HEK293 (cell line): ENCODE measurements around the gene MX1.

ENCODE experiments used
- CTCF ChIA-PET: fragments of 350-600 bp; formaldehyde crosslinking; extraction: SDS; loops from one replicate; lab custom pipeline; 2021; ENCODE audit warnings: antibody characterized with exemption; lab: Yijun Ruan, JAX
- POLR2A ChIA-PET: fragments of 300-600 bp; formaldehyde crosslinking; extraction: SDS; loops from one replicate; lab custom pipeline; 2020; ENCODE audit warnings: antibody characterized with exemption, inconsistent platforms; lab: Yijun Ruan, JAX
- H3K27ac ChIP-seq: fragments of 200-500 bp; sonication (Bioruptor generic); 2 replicates; pipeline ENCODE4 v1.5.1; 2014; ENCODE audit warnings: low read depth, low read length, control low read depth, inconsistent platforms; ENCODE audit errors: extremely low read depth
- H3K36me3 ChIP-seq, 2 experiments: fragments of 200-500 bp in 1 of 2; sonication (Bioruptor generic) in 1 of 2; 1 replicate in 1 of 2; 2 replicates in 1 of 2; pipeline ENCODE4 v1.5.1; 2014 to 2017; ENCODE audit warnings: inconsistent platforms in 2 of 2, low read length in 2 of 2; ENCODE audit not compliant: control insufficient read depth in 2 of 2, insufficient read depth in 1 of 2
- H3K4me1 ChIP-seq: fragments of 200-500 bp; sonication (Bioruptor generic); 2 replicates; pipeline ENCODE4 v1.5.1; 2014; ENCODE audit warnings: mild to moderate bottlenecking, low read length, inconsistent platforms; ENCODE audit not compliant: control insufficient read depth, insufficient read depth
- H3K4me3 ChIP-seq: 2 replicates; pipeline ENCODE4 v1.5.1; 2011; ENCODE audit warnings: low read depth, mild to moderate bottlenecking, control low read depth, low read length, moderate library complexity
- H3K9me3 ChIP-seq: fragments of 200-500 bp; sonication (Bioruptor generic); 2 replicates; pipeline ENCODE4 v1.5.1; 2014; ENCODE audit warnings: low read depth, low read length, inconsistent platforms; ENCODE audit not compliant: control insufficient read depth, insufficient read depth
- FEZF1 ChIP-seq: fragments of 450-650 bp; formaldehyde crosslinking; IDR thresholded peaks from 2 replicates; pipeline ENCODE4 v1.5.1; 2016; ENCODE audit warnings: missing biosample characterization, missing genetic modification characterization
- HIC1 ChIP-seq: fragments of 450-650 bp; formaldehyde crosslinking; IDR thresholded peaks from 2 replicates; pipeline ENCODE4 v1.5.1; 2016; ENCODE audit warnings: missing biosample characterization, missing genetic modification characterization
- KLF7 ChIP-seq: fragments of 450-650 bp; formaldehyde crosslinking; IDR thresholded peaks from 2 replicates; pipeline ENCODE4 v1.5.1; 2016; ENCODE audit warnings: missing biosample characterization, missing genetic modification characterization, borderline replicate concordance
- SP2 ChIP-seq: fragments of 450-650 bp; formaldehyde crosslinking; IDR thresholded peaks from 2 replicates; pipeline ENCODE4 v1.5.1; 2016; ENCODE audit warnings: missing biosample characterization, missing genetic modification characterization
- WT1 ChIP-seq: fragments of 450-650 bp; formaldehyde crosslinking; IDR thresholded peaks from 2 replicates; pipeline ENCODE4 v1.5.1; 2016; ENCODE audit warnings: missing biosample characterization, missing genetic modification characterization
- YY1 ChIP-seq: fragments of 450-650 bp; formaldehyde crosslinking; IDR thresholded peaks from 2 replicates; pipeline ENCODE4 v1.5.1; 2018; ENCODE audit warnings: missing biosample characterization, missing genetic modification characterization
- ZFP3 ChIP-seq: fragments of 450-650 bp; formaldehyde crosslinking; IDR thresholded peaks from 2 replicates; pipeline ENCODE4 v1.5.1; 2016; ENCODE audit warnings: low read depth, missing biosample characterization, missing genetic modification characterization
- ZFP69B ChIP-seq: fragments of 450-650 bp; formaldehyde crosslinking; IDR thresholded peaks from 2 replicates; pipeline ENCODE4 v1.5.1; 2016; ENCODE audit warnings: missing biosample characterization, missing genetic modification characterization
- ZNF169 ChIP-seq: fragments of 450-650 bp; formaldehyde crosslinking; IDR thresholded peaks from 2 replicates; pipeline ENCODE4 v1.5.1; 2016; ENCODE audit warnings: missing biosample characterization, missing genetic modification characterization
- ZNF174 ChIP-seq: fragments of 450-650 bp; formaldehyde crosslinking; IDR thresholded peaks from 2 replicates; pipeline ENCODE4 v1.5.0; 2017; ENCODE audit warnings: missing biosample characterization, mild to moderate bottlenecking, missing genetic modification characterization
- ZNF19 ChIP-seq: fragments of 450-650 bp; formaldehyde crosslinking; IDR thresholded peaks from 2 replicates; pipeline ENCODE4; 2016; ENCODE audit warnings: missing biosample characterization, missing genetic modification characterization, low read depth
- ZNF211 ChIP-seq: fragments of 450-650 bp; formaldehyde crosslinking; IDR thresholded peaks from 2 replicates; pipeline ENCODE4 v1.5.1; 2016; ENCODE audit warnings: low read depth, missing biosample characterization, missing genetic modification characterization
- ZNF221 ChIP-seq: fragments of 450-650 bp; formaldehyde crosslinking; IDR thresholded peaks from 2 replicates; pipeline ENCODE4 v1.5.1; 2017; ENCODE audit warnings: missing biosample characterization, missing genetic modification characterization, borderline replicate concordance
- ZNF266 ChIP-seq: fragments of 450-650 bp; formaldehyde crosslinking; IDR thresholded peaks from 2 replicates; pipeline ENCODE4 v1.5.1; 2016; ENCODE audit warnings: missing biosample characterization, missing genetic modification characterization, low read depth
- ZNF366 ChIP-seq: fragments of 450-650 bp; formaldehyde crosslinking; conservative IDR thresholded peaks from 2 replicates; pipeline ENCODE4 v1.5.1; 2016; ENCODE audit warnings: missing biosample characterization, missing genetic modification characterization
- ZNF404 ChIP-seq: fragments of 450-650 bp; formaldehyde crosslinking; IDR thresholded peaks from 2 replicates; pipeline ENCODE4 v1.5.1; 2017; ENCODE audit warnings: missing biosample characterization, missing genetic modification characterization
- ZNF521 ChIP-seq: fragments of 450-650 bp; formaldehyde crosslinking; IDR thresholded peaks from 2 replicates; pipeline ENCODE4 v1.5.1; 2017; ENCODE audit warnings: missing biosample characterization, mild to moderate bottlenecking, missing genetic modification characterization
- ZNF623 ChIP-seq: fragments of 450-650 bp; formaldehyde crosslinking; IDR thresholded peaks from 2 replicates; pipeline ENCODE4 v1.5.1; 2016; ENCODE audit warnings: missing biosample characterization, missing genetic modification characterization
- ZNF626 ChIP-seq: fragments of 450-650 bp; sonication (Bioruptor Pico); formaldehyde crosslinking; IDR thresholded peaks from 2 replicates; pipeline ENCODE4 v1.5.1; 2018; ENCODE audit warnings: missing biosample characterization, missing genetic modification characterization, inconsistent platforms
- ZNF645 ChIP-seq: fragments of 450-650 bp; formaldehyde crosslinking; IDR thresholded peaks from 2 replicates; pipeline ENCODE4; 2016; ENCODE audit warnings: missing biosample characterization, missing genetic modification characterization
- ZNF654 ChIP-seq: fragments of 450-650 bp; formaldehyde crosslinking; IDR thresholded peaks from 2 replicates; pipeline ENCODE4 v1.5.1; 2016; ENCODE audit warnings: low read depth, missing biosample characterization, missing genetic modification characterization
- ZNF707 ChIP-seq: fragments of 450-650 bp; formaldehyde crosslinking; IDR thresholded peaks from 2 replicates; pipeline ENCODE4 v1.5.1; 2016; ENCODE audit warnings: missing biosample characterization, missing genetic modification characterization
- ZNF837 ChIP-seq: fragments of 450-650 bp; formaldehyde crosslinking; IDR thresholded peaks from 2 replicates; pipeline ENCODE4 v1.5.1; 2016; ENCODE audit warnings: missing biosample characterization, missing genetic modification characterization
- ZSCAN30 ChIP-seq: fragments of 450-650 bp; IDR thresholded peaks from 2 replicates; pipeline ENCODE4 v1.5.1; 2018; ENCODE audit warnings: missing biosample characterization, mild to moderate bottlenecking, missing genetic modification characterization, moderate library complexity
- TF ChIP-seq, protein P1 (sequence below): fragments of 450-650 bp; formaldehyde crosslinking; IDR thresholded peaks from 2 replicates; pipeline ENCODE4 v1.5.1; 2016; ENCODE audit warnings: missing biosample characterization, missing genetic modification characterization
- TF ChIP-seq, protein P2 (sequence below): fragments of 450-650 bp; formaldehyde crosslinking; IDR thresholded peaks from 2 replicates; pipeline ENCODE4 v1.5.1; 2016; ENCODE audit warnings: missing biosample characterization, missing genetic modification characterization
- TF ChIP-seq, protein P3 (sequence below): fragments of 450-650 bp; formaldehyde crosslinking; IDR thresholded peaks from 2 replicates; pipeline ENCODE4 v1.5.1; 2017; ENCODE audit warnings: missing biosample characterization, missing genetic modification characterization

Gene MX1

DNA sequence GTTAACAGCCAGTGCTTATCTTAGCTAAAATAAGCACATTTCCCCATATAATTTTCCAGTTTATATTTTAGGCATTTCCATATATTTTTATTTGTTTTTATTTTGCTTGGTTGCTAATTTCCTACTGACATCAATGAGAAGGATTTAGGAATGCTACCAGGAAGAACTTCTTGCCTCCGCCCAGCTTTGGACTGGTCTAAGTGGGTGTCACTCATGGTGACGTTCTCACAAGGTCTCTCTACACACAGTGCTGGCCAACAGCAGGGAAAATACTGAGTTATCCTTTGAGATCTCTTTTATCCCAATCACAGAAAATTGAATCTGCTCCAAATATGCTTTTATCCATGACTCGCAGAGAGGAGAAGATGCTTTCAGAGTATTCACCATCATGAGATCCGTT, 13.2 kb downstream of the MX1 start (continued):
- TF ChIP-seq ZNF404 (no peak), ZNF211 (tag by site-specific recombination) (no peak), ZNF626 (no peak)

- ChIA-PET CTCF (interaction anchor here (0.5 kb wide), 1 partner anchor 164 kb away, joined by 3 read pairs; no protein-coding TSS in a partner anchor), POLR2A (no interaction called here)
- TF ChIP-seq FEZF1 (tag by site-specific recombination) (no peak), ZNF645 (tag by site-specific recombination) (no peak), ZFP69B (tag by site-specific recombination) (no peak), ZNF174 (tag by site-specific recombination) (no peak), ZNF623 (no peak), YY1 (tag by site-specific recombination) (no peak), ZSCAN30 (tag by site-specific recombination) (no peak), ZNF707 (tag by site-specific recombination) (no peak), ZNF221 (tag by site-specific recombination) (no peak), ZNF169 (no peak), ZNF837 (tag by site-specific recombination) (no peak), WT1 (tag by site-specific recombination) (no peak), ZNF266 (tag by site-specific recombination) (no peak), ZFP3 (tag by site-specific recombination) (no peak), ZNF19 (no peak), ZNF366 (no peak), KLF7 (tag by site-specific recombination) (no peak), ZNF521 (tag by site-specific recombination) (no peak)
- TF ChIP-seq, protein P1, sequence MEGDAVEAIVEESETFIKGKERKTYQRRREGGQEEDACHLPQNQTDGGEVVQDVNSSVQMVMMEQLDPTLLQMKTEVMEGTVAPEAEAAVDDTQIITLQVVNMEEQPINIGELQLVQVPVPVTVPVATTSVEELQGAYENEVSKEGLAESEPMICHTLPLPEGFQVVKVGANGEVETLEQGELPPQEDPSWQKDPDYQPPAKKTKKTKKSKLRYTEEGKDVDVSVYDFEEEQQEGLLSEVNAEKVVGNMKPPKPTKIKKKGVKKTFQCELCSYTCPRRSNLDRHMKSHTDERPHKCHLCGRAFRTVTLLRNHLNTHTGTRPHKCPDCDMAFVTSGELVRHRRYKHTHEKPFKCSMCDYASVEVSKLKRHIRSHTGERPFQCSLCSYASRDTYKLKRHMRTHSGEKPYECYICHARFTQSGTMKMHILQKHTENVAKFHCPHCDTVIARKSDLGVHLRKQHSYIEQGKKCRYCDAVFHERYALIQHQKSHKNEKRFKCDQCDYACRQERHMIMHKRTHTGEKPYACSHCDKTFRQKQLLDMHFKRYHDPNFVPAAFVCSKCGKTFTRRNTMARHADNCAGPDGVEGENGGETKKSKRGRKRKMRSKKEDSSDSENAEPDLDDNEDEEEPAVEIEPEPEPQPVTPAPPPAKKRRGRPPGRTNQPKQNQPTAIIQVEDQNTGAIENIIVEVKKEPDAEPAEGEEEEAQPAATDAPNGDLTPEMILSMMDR (tag by site-specific recombination): no peak
- TF ChIP-seq, protein P2, sequence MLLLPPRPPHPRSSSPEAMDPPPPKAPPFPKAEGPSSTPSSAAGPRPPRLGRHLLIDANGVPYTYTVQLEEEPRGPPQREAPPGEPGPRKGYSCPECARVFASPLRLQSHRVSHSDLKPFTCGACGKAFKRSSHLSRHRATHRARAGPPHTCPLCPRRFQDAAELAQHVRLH (tag by site-specific recombination): no peak
- H3K9me3 ChIP-seq: no peaks in the 10 kb centered on the region
- no peak overlapping the region for H3K4me3 ChIP-seq
- H3K4me1 ChIP-seq: no peaks in the 10 kb centered on the region
- peaks cover 0 to 1% of the 10 kb centered on the region in 2 experiments; a peak in 1 of 3 replicates for H3K36me3 ChIP-seq
- H3K27ac ChIP-seq: no peak overlapping the region
Observed at GRCh38 chr21:41441546-41441945, 15.5 kb downstream of the MX1 start.

GRCh38 chr21:41442481-41443186, 16.6 kb downstream of the MX1 start:
- Histone ChIP-seq H3K4me1 (no peaks in the 10 kb centered on the region), H3K36me3 (no peaks in the 10 kb centered on the region), H3K9me3 (no peaks in the 10 kb centered on the region), H3K4me3 (no peak overlapping the region), H3K27ac (no peak overlapping the region)
- CTCF ChIA-PET: interaction anchor here (0.7 kb wide), 1 partner anchor 129 kb away, joined by 3 read pairs; no protein-coding TSS in a partner anchor
- POLR2A ChIA-PET: interaction anchor here (0.7 kb wide), 1 partner anchor 307 kb away, joined by 3 read pairs; no protein-coding TSS in a partner anchor
- TF ChIP-seq HIC1 (tag by site-specific recombination): no peak
- no peak for TF ChIP-seq ZFP69B (tag by site-specific recombination)
- TF ChIP-seq, protein P3, sequence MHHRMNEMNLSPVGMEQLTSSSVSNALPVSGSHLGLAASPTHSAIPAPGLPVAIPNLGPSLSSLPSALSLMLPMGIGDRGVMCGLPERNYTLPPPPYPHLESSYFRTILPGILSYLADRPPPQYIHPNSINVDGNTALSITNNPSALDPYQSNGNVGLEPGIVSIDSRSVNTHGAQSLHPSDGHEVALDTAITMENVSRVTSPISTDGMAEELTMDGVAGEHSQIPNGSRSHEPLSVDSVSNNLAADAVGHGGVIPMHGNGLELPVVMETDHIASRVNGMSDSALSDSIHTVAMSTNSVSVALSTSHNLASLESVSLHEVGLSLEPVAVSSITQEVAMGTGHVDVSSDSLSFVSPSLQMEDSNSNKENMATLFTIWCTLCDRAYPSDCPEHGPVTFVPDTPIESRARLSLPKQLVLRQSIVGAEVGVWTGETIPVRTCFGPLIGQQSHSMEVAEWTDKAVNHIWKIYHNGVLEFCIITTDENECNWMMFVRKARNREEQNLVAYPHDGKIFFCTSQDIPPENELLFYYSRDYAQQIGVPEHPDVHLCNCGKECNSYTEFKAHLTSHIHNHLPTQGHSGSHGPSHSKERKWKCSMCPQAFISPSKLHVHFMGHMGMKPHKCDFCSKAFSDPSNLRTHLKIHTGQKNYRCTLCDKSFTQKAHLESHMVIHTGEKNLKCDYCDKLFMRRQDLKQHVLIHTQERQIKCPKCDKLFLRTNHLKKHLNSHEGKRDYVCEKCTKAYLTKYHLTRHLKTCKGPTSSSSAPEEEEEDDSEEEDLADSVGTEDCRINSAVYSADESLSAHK (tag by site-specific recombination): no peak
- TF ChIP-seq ZNF654 (tag by site-specific recombination): no peak
- no peak for TF ChIP-seq SP2 (tag by site-specific recombination)
